HG03039 (cell line): ENCODE measurements around the gene KANSL2.

Source experiments
- ATAC-seq: cut with Tn5 transposase; IDR thresholded peaks from one replicate; pipeline ENCODE4 v1.9.1; 2021; ENCODE audit warnings: mild to moderate bottlenecking, moderate library complexity; ENCODE audit not compliant: unreplicated experiment

The KANSL2 gene

DNA sequence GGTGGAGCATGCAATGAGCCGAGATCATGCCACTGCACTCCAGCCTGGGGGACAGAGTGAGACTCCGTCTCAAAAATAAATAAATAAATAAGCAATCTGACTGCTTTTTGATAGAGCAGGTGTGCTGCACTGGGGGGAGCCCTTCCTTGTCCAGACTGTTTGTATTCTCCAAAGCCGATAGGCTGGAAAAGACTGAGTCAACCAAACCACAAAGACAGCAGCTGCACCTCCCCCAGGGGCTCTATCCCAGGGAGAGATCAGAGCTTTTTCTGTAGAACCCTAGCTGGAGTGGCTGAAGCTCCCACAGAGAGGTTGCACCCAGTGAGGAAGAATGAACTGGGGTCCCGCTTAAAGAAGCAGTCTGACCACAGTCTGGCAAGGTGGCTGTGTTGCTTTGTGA lies 66.4 kb downstream of the KANSL2 start:
- ATAC-seq = no peak

DNA sequence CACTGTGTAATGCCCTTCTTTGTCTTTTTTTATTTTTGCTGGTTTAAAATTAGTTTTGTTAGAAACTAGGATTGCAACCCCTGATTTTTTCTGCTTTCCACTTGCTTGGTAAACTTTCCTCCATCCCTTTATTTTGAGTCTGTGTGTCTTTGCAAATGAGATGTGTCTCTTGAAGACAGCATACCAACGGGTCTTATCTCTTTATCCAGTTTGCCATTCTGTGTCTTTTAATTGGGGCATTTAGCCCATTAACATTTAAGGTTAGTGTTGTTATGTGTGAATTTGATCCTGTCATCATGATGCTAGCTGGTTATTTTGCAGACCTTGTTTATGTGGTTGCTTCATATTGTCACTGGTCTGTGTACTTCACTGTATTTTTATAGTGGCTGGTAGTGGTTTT lies 68.7 kb downstream of the KANSL2 start:
- ATAC-seq = no peak
